HepG2 (cell line): Measurements from ENCODE around the gene EGLN2. TPM values are rescaled to one million over a fixed set of nuclear protein-coding genes. Genes with fewer than 3 reads are reported as not detected.

Source experiments
- ATAC-seq: fragments of 200-7000 bp; cut with Tn5 transposase; 3 replicates; pipeline ENCODE4 v1.9.1; 2020; ENCODE audit warnings: mild to moderate bottlenecking, moderate library complexity
- BruUV-seq: library from RNA; stranded (reverse); fragments of 400-500 nt; replicated peaks from 2 replicates; lab custom pipeline; 2021; lab: Mats Ljungman, UMichigan
- CTCF ChIA-PET: fragments of 300-600 bp; formaldehyde crosslinking; extraction: SDS; loops from one replicate; lab custom pipeline; 2021; ENCODE audit warnings: low total read pairs, inconsistent platforms, low intra/inter-chr PET ratio; lab: Yijun Ruan, JAX
- POLR2A ChIA-PET: fragments of 350-600 bp; sonication (Branson Sonifier 250); formaldehyde crosslinking; loops from one replicate; lab custom pipeline; 2020; ENCODE audit warnings: antibody characterized with exemption, inconsistent platforms; lab: Yijun Ruan, JAX
- DNase-seq: peaks from one replicate; pipeline ENCODE4 v3.0.0-alpha.2; 2015; ENCODE audit warnings: low spot score
- FAIRE-seq: peaks from 3 replicates; lab custom pipeline; 2011; peaks lifted over from hg19 to GRCh38; lab: Jason Lieb, UNC
- H2AFZ ChIP-seq: one replicate; pipeline ENCODE4 v1.6.1; 2011; ENCODE audit warnings: low read length, inconsistent platforms
- H3K27ac ChIP-seq: fragments of 300-600 bp; 3 replicates; pipeline ENCODE4 v1.8.0; 2011; ENCODE audit warnings: mixed run types, mild to moderate bottlenecking, mixed read lengths, low read length, inconsistent platforms; ENCODE audit not compliant: insufficient read depth; ENCODE audit errors: extremely low read length
- H3K27me3 ChIP-seq, 2 experiments: fragments of 200-600 bp in 1 of 2; 2 replicates in 1 of 2; 3 replicates in 1 of 2; pipeline versions ENCODE4 v1.6.0 to v1.8.0; 2011; ENCODE audit warnings: low read length in 2 of 2, mild to moderate bottlenecking in 2 of 2, moderate library complexity in 2 of 2, inconsistent platforms in 1 of 2; ENCODE audit not compliant: insufficient read depth in 2 of 2, control insufficient read depth in 1 of 2
- H3K36me3 ChIP-seq, 2 experiments: fragments of 200-600 bp in 1 of 2; replicated peaks in 1 of 2; 2 replicates in 1 of 2; 3 replicates in 1 of 2; pipeline versions ENCODE4 v1.5.1 to v1.8.0; 2011; ENCODE audit warnings: low read length in 2 of 2, inconsistent platforms in 1 of 2; ENCODE audit not compliant: insufficient read depth in 2 of 2, control insufficient read depth in 1 of 2
- H3K4me1 ChIP-seq: 2 replicates; pipeline ENCODE4 v1.5.1; 2012; ENCODE audit warnings: low read length, inconsistent platforms; ENCODE audit not compliant: insufficient read depth
- H3K4me2 ChIP-seq: 2 replicates; pipeline ENCODE4 v1.6.0; 2011; ENCODE audit warnings: low read depth, low read length, inconsistent platforms
- H3K4me3 ChIP-seq, 3 experiments: fragments of 200-600 bp in 1 of 3; sonication (generic), shearing (Covaris generic) in 1 of 3; replicated peaks in 1 of 3; 2 replicates each; pipeline ENCODE4 v1.5.1; 2011 to 2016; ENCODE audit warnings: low read length in 3 of 3, inconsistent platforms in 2 of 3, low read depth in 2 of 3, mild to moderate bottlenecking in 2 of 3, control low read depth in 1 of 3, mixed read lengths in 1 of 3; ENCODE audit not compliant: insufficient read depth in 1 of 3
- H3K79me2 ChIP-seq: one replicate; pipeline ENCODE4 v1.6.1; 2011; ENCODE audit warnings: low read length, inconsistent platforms; ENCODE audit not compliant: insufficient read depth
- H3K9ac ChIP-seq: 2 replicates; pipeline ENCODE4 v1.6.0; 2011; ENCODE audit warnings: mild to moderate bottlenecking, low read depth, low read length, inconsistent platforms; ENCODE audit not compliant: insufficient read depth
- H3K9me3 ChIP-seq: 2 replicates; pipeline ENCODE4 v1.5.1; 2012; ENCODE audit warnings: mild to moderate bottlenecking, low read length
- H4K20me1 ChIP-seq: 2 replicates; pipeline ENCODE4 v1.6.0; 2011; ENCODE audit warnings: inconsistent platforms, mild to moderate bottlenecking, low read length, moderate library complexity; ENCODE audit not compliant: insufficient read depth
- FOXK2 ChIP-seq: fragments of 450-650 bp; IDR thresholded peaks from 2 replicates; pipeline ENCODE4 v1.6.1; 2016
- ISX ChIP-seq: sonication (generic); formaldehyde crosslinking; conservative IDR thresholded peaks from 2 replicates; pipeline ENCODE4 v1.5.0; 2020; ENCODE audit warnings: missing genetic modification reagents
- MIXL1 ChIP-seq: IDR thresholded peaks from 2 replicates; pipeline ENCODE4 v1.6.1; 2016
- NONO ChIP-seq, 2 experiments: fragments of 450-650 bp in 1 of 2; sonication (generic) in 1 of 2; formaldehyde crosslinking in 1 of 2; IDR thresholded peaks in 1 of 2; conservative IDR thresholded peaks in 1 of 2; 2 replicates each; pipeline versions ENCODE4 v1.6.1 to v1.8.0; 2017 to 2022; ENCODE audit warnings: mild to moderate bottlenecking in 1 of 2, missing genetic modification reagents in 1 of 2, moderate library complexity in 1 of 2
- PHF20 ChIP-seq: sonication (generic); formaldehyde crosslinking; IDR thresholded peaks from 2 replicates; pipeline ENCODE4 v1.5.0; 2020; ENCODE audit warnings: mild to moderate bottlenecking, missing genetic modification reagents
- SAP130 ChIP-seq: IDR thresholded peaks from 2 replicates; pipeline ENCODE4 v1.6.1; 2016; ENCODE audit warnings: low read depth
- SNAPC2 ChIP-seq: sonication (generic); formaldehyde crosslinking; IDR thresholded peaks from 2 replicates; pipeline ENCODE4 v1.8.1; 2022; ENCODE audit warnings: mild to moderate bottlenecking, missing genetic modification reagents
- SOX13 ChIP-seq, 3 experiments: fragments of 450-650 bp in 1 of 3; sonication (generic) in 1 of 3; formaldehyde crosslinking in 1 of 3; IDR thresholded peaks in 2 of 3; conservative IDR thresholded peaks in 1 of 3; 2 replicates each; pipeline versions ENCODE4 v1.5.0 to v1.6.1; 2016 to 2020; ENCODE audit warnings: antibody characterized with exemption in 1 of 3, mild to moderate bottlenecking in 1 of 3, missing compliant biosample characterization in 1 of 3, missing genetic modification reagents in 1 of 3, moderate library complexity in 1 of 3
- TBX3 ChIP-seq: fragments of 450-650 bp; IDR thresholded peaks from 2 replicates; pipeline ENCODE4 v1.6.1; 2017; ENCODE audit warnings: antibody characterized with exemption, mild to moderate bottlenecking, inconsistent platforms, borderline replicate concordance
- TFDP1 ChIP-seq: IDR thresholded peaks from 2 replicates; pipeline ENCODE4 v1.6.1; 2016; ENCODE audit warnings: missing compliant biosample characterization, missing genetic modification reagents, borderline replicate concordance
- TGIF2 ChIP-seq: IDR thresholded peaks from 2 replicates; pipeline ENCODE4 v1.6.1; 2016; ENCODE audit warnings: control low read depth, missing compliant biosample characterization
- ZFP90 ChIP-seq: sonication (generic); formaldehyde crosslinking; IDR thresholded peaks from 2 replicates; pipeline ENCODE4 v1.8.0; 2022; ENCODE audit warnings: missing genetic modification reagents, mild to moderate bottlenecking, inconsistent platforms, borderline replicate concordance
- ZNF670 ChIP-seq: sonication (generic); formaldehyde crosslinking; IDR thresholded peaks from 2 replicates; pipeline ENCODE4 v1.8.0; 2022; ENCODE audit warnings: mild to moderate bottlenecking, missing genetic modification reagents, borderline replicate concordance
- ZNF784 ChIP-seq: sonication (generic); formaldehyde crosslinking; IDR thresholded peaks from 2 replicates; pipeline ENCODE4 v1.5.1; 2020; ENCODE audit warnings: missing genetic modification reagents, mild to moderate bottlenecking, borderline replicate concordance
- WGBS: methylation state at CpG from one replicate; pipeline ENCODE4 v1.1.6; 2017; ENCODE audit warnings: low lambda C conversion rate; 5-methylcytosine and 5-hydroxymethylcytosine counted together
- in situ Hi-C: cut with HindIII; loops from 2 replicates; pipeline ENCODE4 v1.10.0; 2017; ENCODE audit warnings: low pct_unique_long_range_greater_than_20kb; ENCODE audit not compliant: extremely low pct_ligation_motif_present
- intact Hi-C: fragments of 100-400 bp; cut with micrococcal nuclease; formaldehyde crosslinking; loops from one replicate; pipeline ENCODE4 v1.10.0; 2022; ENCODE audit not compliant: unreplicated experiment
- polyA plus RNA-seq, 8 experiments: library from polyadenylated mRNA; depleted of rRNA in 3 of 8; stranded (reverse) in 7 of 8; unstranded in 1 of 8; fragments of >200 nt; fragmentation: Illumina TruSeq in 4 of 8; extraction: Trizol in 4 of 8; gene quantifications; 2 replicates each; pipeline versions ENCODE4 v1.2.1 to v1.2.3, GENCODE V29; 2011 to 2016; ENCODE audit warnings: low read depth in 4 of 8, missing spikeins in 1 of 8, mixed read lengths in 1 of 8; ENCODE audit not compliant: insufficient read depth in 1 of 8
- total RNA-seq, 5 experiments: library from RNA; depleted of rRNA; stranded (reverse); fragments of >200 nt; fragmentation: Illumina TruSeq; extraction: Trizol; gene quantifications; 2 replicates each; pipeline ENCODE4 v1.2.3, GENCODE V29; 2016; ENCODE audit warnings: low read depth in 1 of 5
- TF ChIP-seq, protein P1 (sequence below): sonication (generic); formaldehyde crosslinking; IDR thresholded peaks from 2 replicates; pipeline ENCODE4 v1.5.0; 2020; ENCODE audit warnings: mild to moderate bottlenecking, missing genetic modification reagents, borderline replicate concordance

Gene EGLN2
- total and polyA plus RNA-seq, 2 of the 13 experiments (the other 11 are each of a cell fraction or from before 2014, with no cell fraction given), result 16.5 to 40.8 TPM

DNA sequence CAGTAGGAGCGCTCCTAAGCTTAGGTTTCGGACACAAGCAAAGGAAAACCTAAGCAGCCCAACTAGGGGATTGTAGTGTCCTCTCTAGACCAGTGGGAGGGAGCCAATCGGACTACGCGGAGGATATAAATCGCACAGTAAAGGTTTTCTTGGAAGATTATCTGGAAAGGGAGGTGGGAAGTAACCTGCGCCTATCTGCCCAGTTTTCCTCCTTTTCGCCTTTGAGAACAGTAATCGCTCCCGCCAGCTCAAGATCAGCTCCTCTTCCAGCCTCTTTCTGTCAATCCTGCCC is 21.4 kb upstream of the EGLN2 start (continued):
- TF ChIP-seq, protein P1, sequence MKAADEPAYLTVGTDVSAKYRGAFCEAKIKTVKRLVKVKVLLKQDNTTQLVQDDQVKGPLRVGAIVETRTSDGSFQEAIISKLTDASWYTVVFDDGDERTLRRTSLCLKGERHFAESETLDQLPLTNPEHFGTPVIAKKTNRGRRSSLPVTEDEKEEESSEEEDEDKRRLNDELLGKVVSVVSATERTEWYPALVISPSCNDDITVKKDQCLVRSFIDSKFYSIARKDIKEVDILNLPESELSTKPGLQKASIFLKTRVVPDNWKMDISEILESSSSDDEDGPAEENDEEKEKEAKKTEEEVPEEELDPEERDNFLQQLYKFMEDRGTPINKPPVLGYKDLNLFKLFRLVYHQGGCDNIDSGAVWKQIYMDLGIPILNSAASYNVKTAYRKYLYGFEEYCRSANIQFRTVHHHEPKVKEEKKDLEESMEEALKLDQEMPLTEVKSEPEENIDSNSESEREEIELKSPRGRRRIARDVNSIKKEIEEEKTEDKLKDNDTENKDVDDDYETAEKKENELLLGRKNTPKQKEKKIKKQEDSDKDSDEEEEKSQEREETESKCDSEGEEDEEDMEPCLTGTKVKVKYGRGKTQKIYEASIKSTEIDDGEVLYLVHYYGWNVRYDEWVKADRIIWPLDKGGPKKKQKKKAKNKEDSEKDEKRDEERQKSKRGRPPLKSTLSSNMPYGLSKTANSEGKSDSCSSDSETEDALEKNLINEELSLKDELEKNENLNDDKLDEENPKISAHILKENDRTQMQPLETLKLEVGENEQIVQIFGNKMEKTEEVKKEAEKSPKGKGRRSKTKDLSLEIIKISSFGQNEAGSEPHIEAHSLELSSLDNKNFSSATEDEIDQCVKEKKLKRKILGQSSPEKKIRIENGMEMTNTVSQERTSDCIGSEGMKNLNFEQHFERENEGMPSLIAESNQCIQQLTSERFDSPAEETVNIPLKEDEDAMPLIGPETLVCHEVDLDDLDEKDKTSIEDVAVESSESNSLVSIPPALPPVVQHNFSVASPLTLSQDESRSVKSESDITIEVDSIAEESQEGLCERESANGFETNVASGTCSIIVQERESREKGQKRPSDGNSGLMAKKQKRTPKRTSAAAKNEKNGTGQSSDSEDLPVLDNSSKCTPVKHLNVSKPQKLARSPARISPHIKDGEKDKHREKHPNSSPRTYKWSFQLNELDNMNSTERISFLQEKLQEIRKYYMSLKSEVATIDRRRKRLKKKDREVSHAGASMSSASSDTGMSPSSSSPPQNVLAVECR (CRISPR knock-in tag), result peak; percentile 42; the same call in 1 of the 2 replicates
- TF ChIP-seq MIXL1, result 0 out of 2 replicates have a peak, but pooled peaks have one; percentile 5
- TF ChIP-seq SNAPC2 (CRISPR knock-in tag), result 0 out of 2 replicates have a peak, but pooled peaks have one; percentile 56
- no peak for TF ChIP-seq TFDP1 (CRISPR knock-in tag)
- TF ChIP-seq SAP130 (CRISPR knock-in tag), result no peak; the same call in 1 of the 2 replicates

DNA sequence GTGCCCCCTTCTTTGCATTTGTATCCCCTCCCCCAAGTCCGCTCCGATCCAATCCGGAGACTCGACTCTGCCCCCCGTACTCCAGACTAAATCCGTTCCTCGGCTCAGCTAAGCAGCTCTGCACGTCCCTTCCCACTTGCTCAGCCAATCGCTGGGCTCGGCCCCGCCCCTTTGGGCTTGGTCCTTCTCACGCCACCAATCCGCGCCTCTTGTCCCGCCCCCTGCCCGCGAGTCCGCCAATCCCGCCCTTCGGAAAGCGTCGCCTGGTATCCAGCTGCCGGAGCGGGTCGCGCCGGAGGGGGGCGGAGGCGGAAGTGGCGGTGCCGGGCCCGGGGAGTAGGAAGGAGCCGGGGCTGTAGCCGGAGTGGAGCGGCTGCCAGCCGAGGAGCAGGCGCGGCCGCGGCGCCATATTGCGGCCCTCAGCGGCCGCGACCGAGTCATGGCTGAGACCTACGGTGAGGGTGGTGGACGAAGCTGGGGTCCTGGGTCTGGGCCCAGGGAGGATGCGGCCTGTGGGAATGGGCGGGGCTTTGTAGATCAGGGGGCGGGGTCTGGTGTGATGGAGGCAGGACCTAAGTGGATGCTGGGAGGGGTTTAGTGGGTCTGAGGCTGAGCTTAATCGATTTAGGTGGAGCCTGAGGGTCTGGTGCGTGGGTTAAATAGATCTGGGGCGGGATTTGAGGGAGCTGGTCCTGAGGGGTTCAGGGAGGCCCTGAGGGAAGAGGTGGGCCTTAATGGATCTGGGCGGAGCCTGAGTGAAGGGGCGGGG is 20.9 kb upstream of the EGLN2 start, which contains the start of gene RAB4B:
TSS of gene RAB4B (plus strand) at position 311 of the 769 bp plus-strand sequence. CDS start at position 440, 129 bp downstream.
- WGBS, result 2% methylated on average over 32 of the region's 56 CpGs
- Histone ChIP-seq H3K79me2 (no peaks in the 10 kb centered on the region), H3K4me1 (peaks cover 31% of the 10 kb centered on the region), H3K36me3 (no peaks in the 10 kb centered on the region), H3K9me3 (no peaks in the 10 kb centered on the region), H3K4me2 (peak within 1 kb of the TSS; percentile 95), H3K9ac (peak within 1 kb of the TSS; percentile 90), H3K27me3 (no peaks in the 10 kb centered on the region; a peak in 1 of 5 replicates), H3K27ac (peak within 1 kb of the TSS; percentile 97), H3K4me3 (peak within 1 kb of the TSS; percentile 70 to 88 (median 81)), H4K20me1 (no peaks in the 10 kb centered on the region), H2AFZ (peak within 1 kb of the TSS; percentile 16)
- in situ Hi-C loops (no loop called here), intact Hi-C loops (loop anchor here (1.0 kb wide), 1 partner anchor 20 kb away; no protein-coding TSS in a partner anchor)
- ATAC-seq (peak; percentile 88), FAIRE-seq (peak; percentile 87), DNase-seq (peak; percentile 99)
- ChIA-PET POLR2A (interaction anchor here (0.6 to 4.1 kb wide), 26 partner anchors 8 to 780 kb away, joined by 3 to 90 read pairs (median 6); partner anchors contain the start of genes ACTMAP, COQ8B, EGLN2 and ITPKC), CTCF (no interaction called here)
- no TSS peak for BruUV-seq
- TF ChIP-seq TBX3 (0 out of 2 replicates have a peak, but pooled peaks have one; percentile 25), TGIF2 (CRISPR knock-in tag) (0 out of 2 replicates have a peak, but pooled peaks have one; percentile 27), ZNF670 (no peak), PHF20 (CRISPR knock-in tag) (peak; percentile 71), FOXK2 (no peak), SOX13 (IDR thresholded peaks at IDR 0.05) (no peak), SOX13 (CRISPR knock-in tag; conservative IDR thresholded peaks at IDR 0.05 in 1 of 2, IDR thresholded peaks at IDR 0.05 in 1 of 2) (0 out of 4 replicates have a peak, but pooled peaks of 1 of the 2 experiments have one; percentile 21), ZNF784 (CRISPR knock-in tag) (0 out of 2 replicates have a peak, but pooled peaks have one; percentile 60), ISX (CRISPR knock-in tag) (no peak), NONO (IDR thresholded peaks at IDR 0.05) (no peak), NONO (CRISPR knock-in tag; conservative IDR thresholded peaks at IDR 0.05) (0 out of 2 replicates have a peak, but pooled peaks have one; percentile 21), ZFP90 (CRISPR knock-in tag) (no peak; the same call in 1 of the 2 replicates)
